Measurements from ENCODE around the gene FAM50B.
A peak's percentile ranks its signal among the peaks of the same experiment; 100 is the strongest.

FAM50B gene

DNA sequence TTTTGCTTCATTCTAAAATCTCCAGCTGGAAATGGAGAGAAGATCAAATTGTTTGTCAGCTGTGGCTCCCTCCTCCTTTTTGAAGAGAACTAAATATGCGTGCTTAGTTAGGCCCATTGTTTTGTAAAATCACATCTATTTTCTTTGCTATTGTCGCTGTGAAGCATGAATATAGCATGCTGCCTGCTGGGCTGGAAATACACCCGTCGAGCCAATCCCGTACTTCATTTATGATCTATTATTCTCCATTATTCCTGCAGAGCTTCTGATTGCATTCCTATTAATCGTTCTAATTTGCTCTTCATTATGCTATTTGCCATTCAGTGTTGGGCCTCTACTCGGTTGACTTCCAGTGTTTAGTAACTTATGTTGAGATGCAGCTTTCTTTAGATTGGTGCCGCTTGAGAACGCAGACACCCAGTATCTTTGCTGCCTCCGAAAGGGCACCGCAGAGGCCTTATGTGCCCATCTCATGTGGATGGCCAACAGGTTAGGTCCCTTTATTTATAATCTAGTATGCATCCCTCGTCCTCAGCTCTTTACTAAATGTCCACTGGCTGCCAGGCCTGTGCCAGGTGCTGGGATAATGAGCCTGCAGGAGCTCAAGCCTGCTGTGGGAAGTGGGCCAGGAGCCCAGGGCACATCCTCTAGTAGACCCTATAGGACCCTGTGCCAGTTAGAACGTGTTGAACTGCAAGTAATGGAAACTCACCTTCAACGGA is 45.6 kb downstream of the FAM50B start:
- no peak for DNase-seq (ENCODE audit: low read depth in 2 of 2)

DNA sequence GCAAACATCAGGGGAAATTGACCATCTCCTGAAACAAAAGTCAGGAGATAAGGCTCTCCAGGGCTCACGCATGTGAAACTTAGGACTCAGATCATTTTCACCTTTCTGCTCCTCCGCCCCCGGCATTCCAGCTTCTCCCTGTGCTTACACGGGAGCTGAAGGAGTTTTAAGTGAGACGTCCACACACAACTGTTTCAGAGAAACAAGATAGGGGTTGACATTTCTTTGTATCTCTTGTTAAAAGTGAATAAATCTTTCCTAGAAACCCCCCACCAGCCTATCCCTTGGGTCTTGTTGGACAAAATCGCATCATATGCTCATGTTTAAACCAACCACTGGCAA is 46.1 kb downstream of the FAM50B start:
- no peak for DNase-seq (ENCODE audit: low read depth in 2 of 2)

DNA sequence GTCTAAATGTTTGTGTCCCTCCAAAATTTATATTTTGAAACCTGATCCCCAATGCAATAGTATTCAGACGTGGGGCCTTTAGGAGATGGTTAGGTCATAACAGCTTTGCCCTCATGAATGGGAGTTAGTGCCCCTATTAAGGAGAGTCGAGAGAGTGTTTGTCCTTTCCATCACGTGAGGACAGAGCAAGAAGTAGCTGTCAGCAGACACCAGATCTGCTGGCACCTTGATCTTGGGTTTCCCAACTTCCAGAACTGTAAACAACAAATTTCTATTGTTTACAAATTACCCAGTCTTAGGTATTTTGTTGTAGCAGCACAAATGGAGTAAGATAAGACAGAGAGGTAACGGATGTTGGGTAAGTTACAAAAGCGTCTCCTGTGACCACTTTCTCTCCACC is 46.6 kb downstream of the FAM50B start:
- DNase-seq (ENCODE audit: low read depth in 2 of 2) = no peak

DNA sequence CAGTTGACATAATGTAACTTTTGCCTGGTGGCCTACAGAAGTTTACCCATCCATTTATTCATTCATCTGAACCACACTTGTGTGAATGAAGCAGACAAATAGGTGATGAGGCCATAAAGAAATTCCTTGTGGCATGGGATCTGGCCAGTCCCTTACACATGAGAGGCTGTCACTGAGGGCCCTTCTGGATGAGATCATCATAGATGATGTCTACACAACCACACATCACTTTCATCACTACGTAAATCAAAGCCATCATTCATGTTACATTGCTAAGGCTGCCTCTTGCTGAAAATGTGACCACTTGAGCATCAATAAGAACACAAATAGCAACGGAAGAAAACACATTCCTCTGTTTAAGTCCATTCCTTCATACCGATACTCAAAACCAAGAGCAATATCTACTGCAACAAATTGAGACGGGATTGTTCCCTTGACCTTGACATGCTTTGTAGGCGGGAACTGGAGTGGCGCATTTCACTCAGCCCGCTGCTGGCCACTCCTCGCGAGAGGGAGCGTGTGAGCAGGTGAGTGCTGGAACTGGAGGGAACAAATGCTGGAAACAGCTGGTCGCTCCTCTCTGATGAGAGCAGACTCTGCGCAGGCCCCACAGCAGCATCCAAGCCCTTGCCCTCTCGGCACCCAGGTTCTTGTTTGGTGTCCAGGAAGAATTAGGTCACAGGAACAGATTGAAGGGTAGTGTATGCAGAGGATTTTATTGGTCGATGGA is 49.3 kb downstream of the FAM50B start:
- DNase-seq (ENCODE audit: low read depth in 2 of 2) = peak; percentile 32 to 40

DNA sequence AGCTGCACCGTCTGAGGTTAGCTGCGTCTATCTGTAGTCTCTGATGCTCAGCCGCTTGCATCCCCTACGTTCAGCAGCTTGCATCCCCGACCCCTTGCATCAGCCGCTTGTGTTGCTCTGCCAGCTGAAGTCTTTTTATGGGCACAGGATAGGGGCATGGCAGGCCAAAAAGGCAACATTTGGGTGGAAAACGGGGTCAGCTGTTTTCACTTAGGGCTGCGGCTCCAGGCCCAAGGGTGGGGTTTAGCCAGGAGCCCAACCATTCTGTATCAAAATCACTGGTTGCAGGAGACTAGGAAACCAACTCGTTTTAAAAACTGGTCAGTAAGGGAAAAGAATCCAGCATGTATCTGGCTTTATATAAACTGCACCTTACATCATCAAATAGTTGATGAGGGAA is 49.9 kb downstream of the FAM50B start:
- DNase-seq (ENCODE audit: low read depth in 2 of 2) = no peak

DNA sequence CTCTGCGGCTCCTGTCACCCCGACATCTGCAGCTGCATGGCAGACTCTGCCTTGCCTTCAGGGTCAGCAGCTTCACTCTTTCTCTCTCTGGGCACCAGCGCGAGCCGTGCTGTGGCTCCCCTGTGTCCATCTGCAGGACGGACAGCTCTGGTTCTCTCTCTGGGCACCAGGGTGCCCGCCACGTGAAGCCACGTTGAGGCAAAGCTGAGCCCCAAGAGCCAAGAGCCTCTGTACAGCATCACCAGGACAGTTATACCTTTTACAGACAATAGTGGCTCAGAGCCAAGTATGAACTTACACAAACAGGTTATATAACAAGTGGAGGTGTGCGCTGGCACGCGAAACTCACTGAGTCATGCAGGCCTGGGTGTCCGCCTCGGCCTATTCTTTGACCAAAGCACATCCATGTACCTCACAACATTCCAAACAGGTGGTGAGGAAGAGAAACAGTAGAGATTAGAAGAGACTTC is 50.8 kb downstream of the FAM50B start:
- DNase-seq (ENCODE audit: low read depth in 2 of 2) = no peak

All from fibroblast of skin of left quadriceps (primary cell).